ENCODE results near the gene CASZ1.

Gene CASZ1

DNA sequence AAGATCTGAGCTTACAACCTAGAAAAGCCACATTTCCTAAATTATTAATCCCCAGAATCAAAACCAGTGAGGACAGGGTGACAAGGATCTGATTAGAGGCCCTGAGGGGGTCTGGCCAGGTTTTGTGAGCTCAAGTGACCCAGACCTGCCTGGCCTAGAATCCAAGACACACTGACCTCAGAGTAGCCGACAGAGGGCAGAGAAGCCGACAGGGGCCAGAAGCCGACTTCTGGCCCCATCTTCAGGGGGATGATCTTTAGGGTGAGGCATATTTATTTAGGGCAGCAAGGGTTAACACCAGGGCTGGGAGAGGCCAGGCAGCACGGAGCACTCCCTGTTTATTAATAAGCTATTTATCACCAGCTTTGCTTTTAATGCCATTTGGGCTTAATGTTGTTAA, 45.3 kb downstream of the CASZ1 start:
- no peak for FAIRE-seq

DNA sequence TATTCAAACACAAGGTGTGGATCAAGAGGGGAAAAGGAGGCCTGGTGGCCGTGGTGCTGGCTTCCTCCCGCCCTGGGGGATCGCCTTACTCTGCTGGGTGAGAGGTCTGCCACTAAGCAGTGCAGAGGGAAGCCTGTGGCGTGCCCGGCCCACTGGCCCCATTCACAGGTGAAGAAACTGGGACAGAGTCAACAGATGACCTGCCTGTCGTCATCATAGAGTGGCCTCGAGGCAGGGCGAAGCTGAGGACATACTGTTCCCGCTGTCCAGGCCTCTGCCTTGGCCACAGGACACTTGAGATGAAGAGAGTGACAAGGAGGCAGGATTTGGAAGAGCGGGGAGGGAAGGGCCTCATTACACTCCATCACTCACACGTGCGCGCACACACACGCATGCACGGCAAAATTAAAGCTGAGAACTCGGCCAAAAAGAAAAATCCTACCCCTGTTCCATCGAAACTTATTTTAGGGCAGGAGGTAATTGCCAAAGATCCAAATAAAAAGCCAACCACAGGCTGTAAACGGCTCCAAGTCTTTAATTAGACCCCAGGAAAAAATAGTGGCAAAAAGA, 50.5 kb downstream of the CASZ1 start:
- no peak for FAIRE-seq

GRCh38 chr1:10745383-10745782, 51.1 kb downstream of the CASZ1 start:
- FAIRE-seq = no peak

DNA sequence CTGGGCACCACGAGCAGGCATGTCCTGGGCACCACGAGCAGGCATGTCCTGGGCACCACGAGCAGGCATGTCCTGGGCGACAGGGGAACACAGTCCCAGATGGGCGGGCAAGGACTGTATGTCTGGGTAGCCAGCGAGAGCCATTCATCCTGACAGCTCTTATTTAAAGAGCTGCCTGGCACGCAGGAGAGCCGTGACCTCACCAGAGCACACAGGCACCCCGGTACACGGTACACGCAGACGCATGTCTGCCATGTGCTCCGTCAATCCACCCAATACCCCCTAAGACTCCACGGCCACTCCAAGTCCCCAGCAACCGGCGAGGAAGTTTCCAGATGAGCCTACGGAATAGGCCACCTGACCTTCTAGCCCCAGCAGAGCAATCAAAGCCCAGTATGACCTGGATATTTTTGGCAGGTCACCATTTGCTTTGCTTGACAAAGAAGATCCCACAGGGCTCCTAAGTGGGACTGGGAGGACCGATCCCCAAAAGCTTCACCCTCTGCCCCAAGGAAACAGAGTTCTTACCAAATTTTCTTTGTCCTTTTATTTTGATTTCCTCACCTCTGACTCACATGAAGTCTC, 51.7 kb downstream of the CASZ1 start:
- FAIRE-seq = no peak

DNA sequence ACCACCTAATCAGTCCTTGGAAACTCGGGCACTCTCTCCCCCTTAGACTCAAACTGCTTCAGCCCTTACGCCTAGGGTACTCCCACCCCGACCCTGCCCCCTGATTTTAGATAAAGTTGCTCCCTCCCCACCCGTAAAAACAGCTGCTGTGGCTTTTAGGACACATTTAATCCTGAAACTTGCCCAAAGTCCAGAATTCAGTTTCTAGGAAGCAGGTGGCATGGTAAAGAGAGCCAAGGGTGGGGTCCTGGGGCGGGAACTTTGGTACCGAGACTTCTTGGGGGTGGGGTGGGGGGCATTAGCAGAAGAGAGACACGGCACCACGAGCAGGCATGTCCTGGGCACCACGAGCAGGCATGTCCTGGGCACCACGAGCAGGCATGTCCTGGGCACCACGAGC, 52.4 kb downstream of the CASZ1 start:
- FAIRE-seq = no peak

DNA sequence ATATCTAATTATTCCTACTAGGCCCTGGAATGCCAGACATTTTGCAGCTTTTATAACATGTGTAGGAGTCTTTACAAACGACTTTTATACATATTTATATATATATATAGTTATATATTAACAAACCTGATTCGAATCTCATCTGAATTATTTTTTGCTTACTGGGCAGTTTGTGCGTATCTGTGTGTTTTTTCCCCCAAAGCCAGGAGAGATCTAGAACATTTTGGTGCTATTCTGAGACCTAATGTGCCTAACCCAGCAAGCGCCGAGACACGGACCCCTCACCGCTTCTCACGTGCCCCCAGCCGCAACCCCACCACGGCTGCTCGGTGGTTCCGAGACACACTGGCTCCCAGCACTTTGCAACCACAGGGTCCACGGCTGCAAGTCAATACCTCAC, 54.8 kb downstream of the CASZ1 start:
- no peak for FAIRE-seq

DNA sequence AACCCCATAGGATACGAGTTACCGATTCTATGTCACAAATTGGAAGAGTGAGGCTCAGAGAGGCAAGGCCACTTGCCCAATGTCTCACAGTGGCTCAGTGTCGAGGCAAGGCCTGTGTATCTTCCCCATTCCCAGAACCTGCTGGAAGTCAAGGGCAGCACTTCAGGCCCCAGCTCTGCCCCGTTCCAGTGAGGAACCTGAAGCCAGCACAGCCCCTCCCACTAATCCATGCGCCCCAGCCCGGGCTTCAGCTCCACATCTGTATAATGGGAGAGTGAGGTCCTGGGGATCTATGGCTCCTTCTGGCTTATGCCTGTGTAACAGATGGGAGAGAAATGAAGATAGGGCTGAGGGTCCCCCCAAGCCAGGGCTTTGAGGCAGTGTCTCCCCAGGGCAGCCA, 56.3 kb downstream of the CASZ1 start:
- FAIRE-seq = no peak

GRCh38 chr1:10739589-10739988, 56.9 kb downstream of the CASZ1 start:
- FAIRE-seq = no peak

GRCh38 chr1:10738061-10739058, 58.1 kb downstream of the CASZ1 start:
- FAIRE-seq = no peak

- FAIRE-seq = no peak
These were observed 58.8 kb downstream of the CASZ1 start for GRCh38 chr1:10737651-10738050.

DNA sequence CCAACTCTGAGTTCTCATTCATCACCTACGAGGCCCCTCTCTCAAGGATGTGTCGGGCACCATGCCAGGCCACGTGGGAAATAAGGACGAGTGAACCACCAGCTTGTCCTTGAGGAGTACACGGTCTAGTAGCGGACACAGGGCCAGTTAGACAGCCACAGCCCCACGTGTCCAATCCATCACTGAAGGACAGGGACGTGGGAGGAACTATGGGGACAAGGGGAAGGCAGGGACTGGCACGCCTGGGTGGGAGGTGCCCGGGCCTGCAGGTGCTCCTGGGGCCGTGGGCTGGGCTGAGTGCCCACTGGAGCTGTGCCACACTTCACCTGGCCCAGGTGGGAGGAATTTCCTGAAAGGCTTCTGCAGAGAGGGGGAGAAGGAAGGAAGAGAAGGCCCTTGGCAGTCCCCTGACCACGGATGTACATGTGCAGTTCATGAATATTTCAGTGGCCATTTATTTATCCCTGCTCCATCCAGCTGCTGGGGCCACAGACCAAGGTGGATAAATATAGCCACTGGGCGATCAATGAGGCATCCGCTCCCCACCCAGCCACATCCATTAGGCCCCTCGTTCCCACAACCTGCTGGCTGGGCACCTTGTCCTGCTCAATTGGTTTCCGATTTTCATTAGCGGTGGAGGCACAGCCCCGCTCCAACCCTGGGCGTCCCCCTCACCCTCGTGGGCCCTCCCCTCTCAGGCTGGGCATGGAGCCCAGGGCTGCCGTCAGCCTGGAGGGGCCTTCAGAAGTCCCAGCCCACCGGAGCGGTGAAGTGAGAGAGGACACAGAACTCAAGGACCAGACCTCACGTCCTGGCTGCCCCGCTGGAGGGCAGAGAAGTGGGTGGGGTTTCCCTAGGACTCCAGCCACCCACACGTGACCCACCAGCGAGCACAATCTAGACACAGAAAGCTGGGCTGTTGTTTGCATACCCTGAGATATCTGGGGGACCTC, 59.5 kb downstream of the CASZ1 start:
- FAIRE-seq = no peak

DNA sequence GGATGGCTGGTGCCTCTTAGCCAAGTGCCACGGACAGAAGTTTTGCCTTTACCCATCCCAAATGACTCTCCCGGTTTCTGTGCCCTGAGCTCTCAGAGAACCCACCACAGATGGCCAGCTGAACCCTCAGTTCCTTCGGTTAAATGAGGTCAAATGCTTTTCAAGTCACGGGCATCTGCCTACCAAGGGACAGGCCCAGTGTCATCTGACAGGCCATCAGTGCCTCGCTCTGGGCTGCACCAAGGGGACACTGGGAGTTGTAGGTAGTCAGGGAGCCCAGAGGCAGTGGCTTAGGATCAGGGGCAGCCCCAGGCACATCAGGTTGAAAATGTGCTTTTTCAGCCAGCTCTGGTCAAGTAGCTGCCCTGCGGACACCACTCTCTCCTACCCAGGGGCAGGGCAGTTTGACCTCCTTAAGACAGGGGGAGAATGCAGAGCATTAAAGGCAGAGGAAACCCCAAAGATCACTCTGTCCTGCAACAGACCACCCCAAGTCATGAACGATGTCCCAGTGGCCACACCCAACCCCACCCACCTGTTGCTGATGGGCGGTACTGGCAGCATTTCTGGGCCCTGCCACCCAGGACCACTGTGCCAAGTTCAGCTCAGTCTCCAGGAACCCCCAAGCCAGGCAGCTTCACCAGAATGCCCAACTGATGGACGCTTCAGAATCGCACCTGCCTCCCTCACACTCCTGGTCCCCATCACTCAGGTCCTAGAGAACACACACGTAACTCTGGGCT, 60.7 kb downstream of the CASZ1 start:
- no peak for FAIRE-seq

DNA sequence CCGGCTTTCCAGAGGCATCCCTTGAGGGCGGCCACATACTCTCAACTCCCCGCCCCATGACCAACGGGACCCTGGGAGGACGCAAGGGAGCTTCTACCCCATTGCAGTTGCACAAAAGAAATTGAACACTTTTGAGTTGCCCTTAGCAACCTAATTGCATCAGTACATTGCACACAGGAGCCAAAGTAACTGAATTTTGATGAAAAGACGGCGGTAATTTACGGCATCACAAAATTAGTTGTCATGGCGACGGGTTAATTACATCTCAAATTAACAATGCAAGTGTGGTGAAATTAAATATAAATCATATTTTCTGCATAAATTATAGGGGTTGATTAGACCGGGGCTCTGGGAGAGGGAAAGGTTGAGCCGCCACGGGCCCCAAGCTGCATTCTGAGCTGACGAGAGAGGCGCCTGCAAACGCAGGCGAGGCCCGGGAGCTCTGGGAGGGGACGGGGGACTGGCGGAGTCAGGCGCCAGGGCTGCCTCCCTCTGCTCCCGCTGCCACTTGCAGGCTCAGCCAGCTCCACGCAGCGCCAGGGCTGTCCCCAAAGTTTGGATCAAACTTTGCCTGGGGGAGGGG, 61.4 kb downstream of the CASZ1 start:
- FAIRE-seq = no peak

DNA sequence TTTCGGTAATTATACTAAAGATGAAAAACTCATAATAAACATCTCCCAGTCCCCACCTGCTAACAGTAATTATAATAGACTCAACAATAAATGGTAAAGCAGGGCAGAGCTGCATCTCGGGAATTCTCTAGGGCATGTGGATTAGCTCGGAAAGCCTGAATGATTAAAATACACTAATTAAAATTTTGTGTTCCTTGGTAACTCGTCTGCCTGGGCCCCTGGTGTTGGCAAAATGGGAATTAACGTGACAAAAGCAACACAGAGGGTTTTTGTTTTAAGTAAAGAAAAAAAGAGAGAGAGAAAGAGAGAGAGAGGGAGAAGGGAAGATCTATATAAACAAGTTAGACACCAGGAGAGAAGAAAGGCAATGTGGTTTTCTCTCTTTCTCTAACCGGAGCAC, 62.1 kb downstream of the CASZ1 start:
- FAIRE-seq = no peak

- no peak for FAIRE-seq
These were observed 62.7 kb downstream of the CASZ1 start for GRCh38 chr1:10733474-10734366.

- FAIRE-seq = no peak
These were observed 65.5 kb downstream of the CASZ1 start for GRCh38 chr1:10730985-10731384.

DNA sequence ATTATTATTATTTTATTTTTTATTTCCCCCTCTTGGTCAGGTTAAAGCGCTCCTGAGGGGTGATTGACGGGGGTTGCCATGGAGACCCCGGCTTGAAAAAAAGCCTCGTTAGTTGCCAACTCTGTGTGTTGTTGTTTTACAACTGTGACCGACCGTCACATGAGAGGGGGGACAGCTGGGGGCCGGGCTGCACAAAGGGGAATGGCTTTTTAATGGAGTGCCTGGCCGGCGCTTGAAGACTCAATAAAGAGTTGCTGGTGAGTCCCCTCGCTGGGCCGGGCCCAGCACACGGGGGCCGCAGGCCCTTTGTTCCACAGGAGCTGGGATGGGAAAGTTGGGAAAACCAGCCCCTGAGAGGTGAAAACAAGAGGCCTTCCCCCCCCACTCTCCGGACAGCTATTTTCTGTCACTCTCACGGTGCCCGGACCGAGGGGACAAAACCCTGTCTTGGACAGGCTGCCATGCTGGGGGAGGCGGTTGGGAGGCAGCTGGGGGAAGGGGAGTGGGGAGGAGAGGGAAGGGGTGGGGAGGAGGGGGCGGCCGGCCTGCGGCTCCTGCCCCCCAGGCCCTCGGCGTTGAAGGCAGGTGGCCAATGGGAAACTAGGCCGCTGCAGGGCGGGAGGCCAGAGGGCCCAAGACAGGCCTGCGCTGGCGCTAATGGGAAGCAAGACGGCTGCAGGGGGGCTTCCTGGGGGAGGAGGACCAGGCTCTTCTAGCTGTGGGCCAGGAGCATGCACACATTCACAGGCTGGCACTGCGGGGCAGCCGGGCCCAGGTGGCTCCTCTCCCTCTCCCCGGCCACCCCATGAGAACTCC, 67.6 kb downstream of the CASZ1 start:
- no peak for FAIRE-seq

- FAIRE-seq = no peak
These were observed 68.7 kb downstream of the CASZ1 start for GRCh38 chr1:10727751-10728232.

GRCh38 chr1:10726355-10726754, 70.1 kb downstream of the CASZ1 start:
- FAIRE-seq = no peak
